Muscle layer of duodenum (tissue), 2 donors: ENCODE data around the gene PTEN.
"Not testable (repeated sequence)": the region's sequence is repeated elsewhere in the genome, so short reads cannot be mapped to it uniquely, and the experiment has no call there.

Experiments used
- H3K27ac ChIP-seq: one replicate; pipeline ENCODE4 v1.7.0; 2013; ENCODE audit warnings: mild to moderate bottlenecking, low read length
- H3K27me3 ChIP-seq: one replicate; pipeline ENCODE4 v1.7.0; 2013; ENCODE audit warnings: low read depth, mild to moderate bottlenecking, control low read depth, low read length
- H3K36me3 ChIP-seq, 2 donors: one replicate each; pipeline ENCODE4 v1.7.0; 2013; ENCODE audit warnings: low read length in 2 of 2, control low read depth in 1 of 2, mild to moderate bottlenecking in 1 of 2; ENCODE audit not compliant: insufficient read depth in 2 of 2, control insufficient read depth in 1 of 2
- H3K4me1 ChIP-seq, 2 donors: one replicate each; pipeline ENCODE4 v1.7.0; 2013; ENCODE audit warnings: low read length in 2 of 2, mild to moderate bottlenecking in 2 of 2, control low read depth in 1 of 2, moderate library complexity in 1 of 2; ENCODE audit not compliant: insufficient read depth in 2 of 2, control insufficient read depth in 1 of 2
- H3K4me3 ChIP-seq, 2 donors: one replicate each; pipeline ENCODE4 v1.7.0; 2013; ENCODE audit warnings: low read length in 2 of 2, low read depth in 1 of 2, mild to moderate bottlenecking in 1 of 2
- H3K9me3 ChIP-seq, 2 donors: one replicate each; pipeline ENCODE4 v1.7.0; 2013; ENCODE audit warnings: low read length in 2 of 2, control low read depth in 1 of 2, mild to moderate bottlenecking in 1 of 2; ENCODE audit not compliant: control insufficient read depth in 1 of 2
- donor health status: healthy.

The PTEN gene

DNA sequence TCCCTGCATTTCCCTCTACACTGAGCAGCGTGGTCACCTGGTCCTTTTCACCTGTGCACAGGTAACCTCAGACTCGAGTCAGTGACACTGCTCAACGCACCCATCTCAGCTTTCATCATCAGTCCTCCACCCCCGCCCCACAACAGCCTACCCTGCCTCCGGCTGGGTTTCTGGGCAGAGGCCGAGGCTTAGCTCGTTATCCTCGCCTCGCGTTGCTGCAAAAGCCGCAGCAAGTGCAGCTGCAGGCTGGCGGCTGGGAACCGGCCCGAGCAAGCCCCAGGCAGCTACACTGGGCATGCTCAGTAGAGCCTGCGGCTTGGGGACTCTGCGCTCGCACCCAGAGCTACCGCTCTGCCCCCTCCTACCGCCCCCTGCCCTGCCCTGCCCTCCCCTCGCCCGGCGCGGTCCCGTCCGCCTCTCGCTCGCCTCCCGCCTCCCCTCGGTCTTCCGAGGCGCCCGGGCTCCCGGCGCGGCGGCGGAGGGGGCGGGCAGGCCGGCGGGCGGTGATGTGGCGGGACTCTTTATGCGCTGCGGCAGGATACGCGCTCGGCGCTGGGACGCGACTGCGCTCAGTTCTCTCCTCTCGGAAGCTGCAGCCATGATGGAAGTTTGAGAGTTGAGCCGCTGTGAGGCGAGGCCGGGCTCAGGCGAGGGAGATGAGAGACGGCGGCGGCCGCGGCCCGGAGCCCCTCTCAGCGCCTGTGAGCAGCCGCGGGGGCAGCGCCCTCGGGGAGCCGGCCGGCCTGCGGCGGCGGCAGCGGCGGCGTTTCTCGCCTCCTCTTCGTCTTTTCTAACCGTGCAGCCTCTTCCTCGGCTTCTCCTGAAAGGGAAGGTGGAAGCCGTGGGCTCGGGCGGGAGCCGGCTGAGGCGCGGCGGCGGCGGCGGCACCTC, at the start of gene PTEN, which contains the start of gene KLLN:
Gene PTEN, plus strand, starts transcription at position 573 of the 891 bp plus-strand sequence. CDS start 845 bp downstream, outside the sequence.
Gene KLLN, minus strand, starts transcription at position 481 of the 891 bp plus-strand sequence. CDS start 1,046 bp downstream, outside the sequence.
- H3K4me3 ChIP-seq = peak within 1 kb of the TSS; percentile 98 to 99
- peak within 1 kb of the TSS; percentile 93 for H3K27ac ChIP-seq
- peaks cover 0 to 4% of the 10 kb centered on the region in 2 donors for H3K4me1 ChIP-seq
- H3K9me3 ChIP-seq = no peaks in the 10 kb centered on the region
- H3K36me3 ChIP-seq = no peaks in the 10 kb centered on the region
- no peaks in the 10 kb centered on the region for H3K27me3 ChIP-seq

DNA sequence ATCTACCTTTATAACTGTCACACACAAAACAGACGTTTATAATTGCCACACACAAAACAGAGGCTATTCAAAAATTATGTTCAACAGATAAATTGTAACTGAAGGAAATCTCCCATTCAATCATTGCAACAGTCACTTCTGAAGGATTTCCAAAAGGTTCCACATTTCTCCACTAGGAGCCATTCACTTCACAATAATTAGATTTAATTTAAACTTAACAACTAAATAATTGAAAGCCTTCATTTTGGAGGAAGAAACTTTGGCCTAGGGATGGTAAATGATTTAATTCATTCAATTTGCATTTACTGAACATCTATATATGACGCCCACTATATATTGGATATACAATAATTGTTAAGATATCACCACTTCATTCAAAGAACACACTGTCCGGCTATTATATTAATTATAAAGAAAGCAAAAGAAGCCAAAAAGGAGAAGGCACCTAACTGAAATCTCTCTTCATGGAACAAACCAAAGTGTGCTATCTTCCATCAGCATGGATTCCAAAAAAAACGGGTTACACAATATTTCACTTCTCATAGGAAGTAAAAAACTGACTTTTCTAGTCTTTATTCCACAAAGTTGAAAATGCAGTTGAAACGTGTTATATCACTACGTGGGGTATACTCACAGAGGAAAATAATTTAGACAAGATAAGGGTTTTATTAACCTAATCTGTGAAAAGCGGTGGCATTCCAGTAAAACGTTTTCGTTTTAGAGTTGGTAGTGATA, 47.1 kb upstream of the PTEN start:
- Histone ChIP-seq H3K4me3 (peak overlapping the region; percentile 87 to 88), H3K27ac (peak overlapping the region; percentile 92), H3K27me3 (no peaks in the 10 kb centered on the region)

DNA sequence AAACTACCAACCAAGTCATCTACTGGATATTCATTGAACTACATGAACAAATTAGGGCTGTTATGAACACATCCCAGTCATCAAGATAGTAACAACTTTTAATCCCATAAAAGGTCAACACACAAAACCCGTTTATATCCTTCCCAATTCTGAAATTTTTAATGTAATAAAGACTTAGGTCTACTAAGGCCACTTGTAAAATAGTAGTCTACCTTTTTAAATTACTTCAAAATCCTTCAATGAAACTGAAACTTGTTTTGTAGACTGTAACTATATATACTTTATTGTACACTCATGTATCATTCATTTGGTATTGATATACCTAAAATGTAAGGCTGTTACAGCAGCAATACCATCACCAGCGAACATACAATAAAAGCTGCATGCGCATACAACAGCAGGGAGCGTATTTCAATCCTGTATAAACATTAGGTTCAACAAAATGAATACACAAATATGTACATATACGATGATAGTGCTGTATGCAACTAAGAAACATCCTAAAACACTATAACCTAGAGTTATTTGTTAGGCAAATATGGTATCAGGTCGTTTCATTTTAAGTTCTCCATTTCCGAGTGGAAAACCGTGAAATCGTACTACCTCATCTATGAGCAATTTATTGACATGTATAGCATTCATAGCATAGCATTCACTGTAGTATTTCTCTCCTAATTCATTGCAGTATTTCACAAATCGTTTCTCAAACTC, 46.4 kb upstream of the PTEN start:
- peaks cover 14 to 30% of the 10 kb centered on the region in 2 donors for H3K4me1 ChIP-seq
- no peaks in the 10 kb centered on the region for H3K36me3 ChIP-seq
- no peaks in the 10 kb centered on the region for H3K9me3 ChIP-seq
- no peaks in the 10 kb centered on the region for H3K27me3 ChIP-seq
- peak overlapping the region; percentile 87 to 88 for H3K4me3 ChIP-seq
- H3K27ac ChIP-seq = peak overlapping the region; percentile 92

More for the DNA sequence above, 47.1 kb upstream of the PTEN start:
- H3K36me3 ChIP-seq = no peaks in the 10 kb centered on the region
- H3K9me3 ChIP-seq = no peaks in the 10 kb centered on the region
- peaks cover 14 to 30% of the 10 kb centered on the region in 2 donors for H3K4me1 ChIP-seq

DNA sequence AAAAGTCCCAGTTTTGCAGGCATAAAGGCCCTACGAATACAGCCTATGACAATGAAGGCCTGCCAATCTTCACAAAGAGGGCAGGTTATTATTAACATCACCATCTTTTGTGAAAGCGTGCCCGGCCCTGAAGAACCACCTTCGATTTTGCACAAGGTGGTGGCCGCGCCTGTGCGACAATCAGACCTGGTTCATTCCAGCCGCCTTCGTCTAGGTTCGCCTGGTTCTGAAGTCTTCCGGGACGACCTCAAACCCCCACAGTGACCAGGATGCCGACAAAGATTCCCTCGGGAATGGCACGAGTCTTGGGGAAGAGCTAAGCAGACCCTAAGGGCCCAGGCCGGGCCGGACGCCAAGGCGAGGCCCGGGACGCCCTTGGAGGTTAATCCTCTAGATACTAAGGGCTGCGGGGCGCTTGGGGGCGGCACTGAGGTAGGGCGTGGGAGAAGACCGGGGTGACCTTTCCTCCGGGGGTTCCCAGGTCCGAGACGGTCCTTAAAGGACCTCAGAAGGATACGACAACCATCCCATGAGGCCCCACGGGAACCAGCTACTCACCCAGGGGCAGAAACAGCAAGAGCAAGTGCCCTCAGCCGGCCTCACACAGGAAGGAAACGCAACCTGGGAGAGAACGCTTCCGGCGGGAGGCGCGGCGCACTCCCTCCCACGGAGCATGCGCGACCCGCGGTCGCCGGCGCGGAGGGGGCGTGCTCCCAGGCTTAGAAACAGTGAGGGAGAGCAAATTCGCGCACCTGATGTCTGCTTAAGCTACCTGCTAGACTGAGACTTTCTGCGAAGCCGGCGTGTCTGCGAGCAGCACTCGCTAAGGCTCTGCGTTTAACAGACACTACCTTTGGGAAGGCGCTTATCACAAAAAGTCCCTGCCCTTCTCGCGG, 45.6 kb upstream of the PTEN start, which contains the start of gene ATAD1:
Gene ATAD1, minus strand, starts transcription at position 618 of the 896 bp plus-strand sequence. CDS start 3,627 bp downstream, outside the sequence.
- H3K4me1 ChIP-seq = peaks cover 14 to 30% of the 10 kb centered on the region in 2 donors
- H3K27me3 ChIP-seq = no peaks in the 10 kb centered on the region
- no peaks in the 10 kb centered on the region for H3K9me3 ChIP-seq
- peak within 1 kb of the TSS; percentile 92 for H3K27ac ChIP-seq
- H3K4me3 ChIP-seq = peak within 1 kb of the TSS; percentile 87 to 88
- H3K36me3 ChIP-seq = no peaks in the 10 kb centered on the region

DNA sequence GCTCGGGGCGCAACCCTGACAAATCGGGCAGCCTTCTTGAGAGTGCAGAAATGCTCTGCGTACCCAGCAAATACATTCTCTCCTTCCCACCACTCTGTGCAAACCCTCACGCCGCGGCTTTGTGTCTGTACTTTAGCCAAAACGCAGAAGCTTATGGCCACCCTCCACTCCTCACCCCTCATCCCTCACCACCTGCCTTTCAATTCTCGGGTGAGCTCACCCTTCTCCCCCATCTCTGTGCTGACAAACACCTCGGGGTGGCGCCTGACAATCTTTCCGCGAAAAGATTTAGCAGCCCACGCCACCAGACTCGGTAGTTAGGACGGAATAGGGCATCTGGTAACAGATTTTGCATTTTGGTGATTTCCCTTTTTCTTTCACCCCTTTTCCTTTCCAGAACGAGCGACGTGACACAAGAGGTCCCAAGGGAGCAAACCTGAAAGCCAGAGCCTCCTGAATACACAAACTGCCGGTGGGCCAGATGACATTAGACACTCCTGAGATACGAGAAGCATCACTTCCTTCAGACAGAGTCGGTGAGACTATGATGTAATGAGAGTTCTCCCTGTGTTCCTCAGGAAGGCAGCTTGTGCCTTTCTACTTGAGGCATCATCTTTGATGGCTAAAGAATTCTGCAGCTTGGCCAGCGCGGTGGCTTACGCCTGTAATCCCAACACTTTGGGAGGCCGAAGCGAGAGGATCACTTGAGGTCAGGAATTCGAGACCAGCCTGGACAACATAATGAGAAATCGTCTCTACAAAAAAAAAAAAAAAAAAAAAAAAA, 44.7 kb upstream of the PTEN start:
- Histone ChIP-seq H3K27me3 (no peaks in the 10 kb centered on the region), H3K4me3 (peak overlapping the region; percentile 87 to 88), H3K27ac (peak overlapping the region; percentile 92), H3K36me3 (no peaks in the 10 kb centered on the region), H3K9me3 (no peaks in the 10 kb centered on the region), H3K4me1 (peaks cover 14 to 30% of the 10 kb centered on the region in 2 donors)

DNA sequence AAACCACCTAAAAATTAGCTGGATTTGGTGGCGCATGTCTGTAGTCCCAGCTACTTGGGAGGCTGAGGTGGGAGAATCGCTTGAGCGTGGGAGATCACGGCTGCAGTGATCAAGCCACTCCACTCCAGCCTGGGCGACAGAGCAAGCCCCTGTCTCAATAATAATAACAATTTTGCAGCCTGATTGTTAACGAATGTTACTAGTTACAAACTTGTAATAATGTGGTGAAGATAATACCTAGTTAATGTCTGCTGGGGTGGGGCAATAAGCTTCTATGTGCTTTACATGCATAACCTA, 44.2 kb upstream of the PTEN start:
- peaks cover 14 to 30% of the 10 kb centered on the region in 2 donors for H3K4me1 ChIP-seq
- no peaks in the 10 kb centered on the region for H3K27me3 ChIP-seq
- no peaks in the 10 kb centered on the region for H3K9me3 ChIP-seq
- no peaks in the 10 kb centered on the region for H3K36me3 ChIP-seq
- H3K4me3 ChIP-seq = peak overlapping the region in 1 of 2 donors; percentile 88
- H3K27ac ChIP-seq = no peak overlapping the region

DNA sequence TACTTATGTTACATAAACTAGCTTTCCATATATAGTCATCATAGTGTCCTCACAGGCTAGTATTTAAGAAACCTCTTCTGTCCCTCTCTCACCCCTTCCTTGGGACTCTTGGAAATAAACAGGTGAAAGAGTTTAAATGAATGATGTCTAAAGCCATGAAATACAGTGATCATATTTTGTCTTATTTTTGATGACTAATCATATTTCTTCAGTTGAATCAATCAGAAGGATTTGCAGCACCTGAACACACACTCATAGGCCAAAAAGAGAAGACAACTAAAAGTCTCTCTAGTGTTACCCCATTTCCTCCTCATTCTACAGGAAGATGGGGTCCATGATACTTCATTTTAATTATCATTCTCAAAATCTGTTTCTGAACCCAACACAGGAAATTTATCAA, 36.8 kb upstream of the PTEN start:
- no peak overlapping the region for H3K4me3 ChIP-seq
- H3K27me3 ChIP-seq = no peaks in the 10 kb centered on the region
- no peaks in the 10 kb centered on the region for H3K4me1 ChIP-seq
- no peaks in the 10 kb centered on the region for H3K9me3 ChIP-seq
- H3K27ac ChIP-seq = no peak overlapping the region
- H3K36me3 ChIP-seq = no peaks in the 10 kb centered on the region

DNA sequence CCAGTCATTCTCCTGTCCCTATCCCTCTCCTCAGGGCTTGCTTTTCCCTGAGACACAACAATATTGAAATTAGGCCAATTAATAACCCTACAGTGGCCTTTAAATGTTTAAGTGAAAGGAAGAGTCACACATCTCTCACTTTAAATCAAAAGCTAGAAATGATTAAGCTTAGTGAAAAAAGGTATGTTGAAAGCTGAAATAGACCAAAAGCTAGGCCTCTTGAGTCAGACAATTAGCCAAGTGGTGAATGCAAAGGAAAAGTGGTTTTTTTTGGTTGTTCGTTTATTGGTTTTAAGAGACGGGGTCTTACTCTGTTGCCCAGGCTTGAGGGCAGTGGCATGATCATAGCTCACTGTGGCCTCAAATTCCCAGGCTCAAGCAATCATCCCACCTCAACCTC, 35.7 kb upstream of the PTEN start:
- Histone ChIP-seq H3K27ac (no peak overlapping the region), H3K4me1 (no peaks in the 10 kb centered on the region), H3K4me3 (no peak overlapping the region), H3K9me3 (no peaks in the 10 kb centered on the region), H3K27me3 (no peaks in the 10 kb centered on the region), H3K36me3 (no peaks in the 10 kb centered on the region)

DNA sequence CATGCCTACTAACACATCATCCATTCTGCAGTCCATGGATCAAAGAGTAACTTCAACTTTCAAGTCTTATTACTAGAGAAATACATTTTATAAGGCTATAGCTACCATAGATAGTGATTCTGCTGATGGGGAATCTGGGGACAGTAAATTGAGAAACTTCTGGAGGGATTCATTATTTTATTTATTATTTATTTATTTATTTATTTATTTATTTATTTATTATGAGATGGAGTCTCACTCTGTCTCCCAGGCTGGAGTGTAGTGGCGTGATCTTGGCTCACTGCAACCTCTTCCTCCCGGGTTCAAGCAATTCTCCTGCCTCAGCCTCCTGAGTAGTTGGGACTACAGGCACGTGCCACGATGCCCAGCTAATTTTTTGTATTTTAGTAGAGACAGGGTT, 34.4 kb upstream of the PTEN start:
- H3K27ac ChIP-seq, H3K27me3 ChIP-seq, H3K36me3 ChIP-seq, H3K4me3 ChIP-seq, H3K4me1 ChIP-seq, H3K9me3 ChIP-seq: not testable (repeated sequence)
